Activated CD4-positive, alpha-beta T cell treated with anti-CD3 and anti-CD28 coated beads for 48 hours (primary cell): ENCODE measurements around the gene RP9.

Source experiments
- DNase-seq: peaks from one replicate; pipeline ENCODE4 v3.0.0-alpha.2; 2020

RP9 gene

GRCh38 chr7:33062023-33062781 lies 47.0 kb downstream of the RP9 start, which contains the start of gene NT5C3A:
NT5C3A (minus strand) TSS chr7:33062776; CDS start chr7:33062705, 71 bp downstream.
- DNase-seq = peak; percentile 52

DNA sequence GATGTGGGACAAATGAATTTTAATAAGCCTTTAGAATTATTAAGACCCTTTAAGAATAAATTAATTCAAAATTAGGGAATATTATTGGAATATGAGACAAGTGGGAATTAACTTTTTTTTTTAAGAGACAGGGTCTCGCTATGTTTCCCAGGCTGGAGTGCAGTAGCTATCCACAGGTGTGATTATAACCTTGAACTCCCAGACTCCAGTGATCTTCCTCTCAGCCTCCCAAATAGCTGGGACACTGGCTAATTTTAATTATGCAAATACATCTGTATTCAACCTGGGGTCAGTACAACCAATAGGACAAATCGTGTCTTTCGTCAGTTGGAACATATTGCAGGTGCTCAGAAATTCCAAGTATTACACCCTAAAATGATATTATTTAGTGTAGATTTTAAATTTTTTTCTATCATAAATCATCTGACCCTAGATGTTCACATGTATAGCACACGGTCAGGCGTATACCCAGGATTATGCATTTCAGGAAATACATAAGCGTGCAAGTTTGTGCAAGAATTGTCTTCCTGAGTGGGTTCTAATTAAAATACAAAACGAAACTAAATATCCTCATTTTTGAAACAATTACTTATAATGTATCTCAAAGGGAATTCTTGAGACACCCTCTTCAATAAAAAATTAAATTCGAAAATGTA lies 47.8 kb downstream of the RP9 start:
- DNase-seq = no peak

- DNase-seq = no peak
Observed at GRCh38 chr7:33059635-33060034, 49.6 kb downstream of the RP9 start.

DNA sequence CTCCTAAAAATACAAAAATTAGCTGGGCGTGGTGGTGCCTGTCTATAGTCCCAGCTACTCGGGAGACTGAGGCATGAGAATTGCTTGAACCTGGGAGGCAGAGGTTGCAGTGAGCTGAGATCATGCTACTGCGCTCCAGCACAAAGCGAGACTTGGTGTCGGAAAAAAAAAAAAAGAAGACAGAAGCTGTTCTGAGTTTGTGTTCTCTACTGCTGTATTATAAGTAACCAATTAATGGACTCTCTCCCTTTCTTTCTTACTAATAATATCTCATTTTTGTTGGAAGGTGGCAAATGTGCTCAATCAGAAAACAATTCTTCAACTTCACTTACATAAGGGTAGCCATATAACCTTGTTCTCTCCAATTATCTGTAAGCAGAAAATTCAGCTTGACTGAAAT lies 54.0 kb downstream of the RP9 start:
- no peak for DNase-seq

GRCh38 chr7:33054261-33054964 lies 54.8 kb downstream of the RP9 start:
- no peak for DNase-seq

GRCh38 chr7:33053721-33054120 lies 55.5 kb downstream of the RP9 start:
- DNase-seq = no peak

GRCh38 chr7:33050535-33051318 lies 58.5 kb downstream of the RP9 start:
- no peak for DNase-seq

DNA sequence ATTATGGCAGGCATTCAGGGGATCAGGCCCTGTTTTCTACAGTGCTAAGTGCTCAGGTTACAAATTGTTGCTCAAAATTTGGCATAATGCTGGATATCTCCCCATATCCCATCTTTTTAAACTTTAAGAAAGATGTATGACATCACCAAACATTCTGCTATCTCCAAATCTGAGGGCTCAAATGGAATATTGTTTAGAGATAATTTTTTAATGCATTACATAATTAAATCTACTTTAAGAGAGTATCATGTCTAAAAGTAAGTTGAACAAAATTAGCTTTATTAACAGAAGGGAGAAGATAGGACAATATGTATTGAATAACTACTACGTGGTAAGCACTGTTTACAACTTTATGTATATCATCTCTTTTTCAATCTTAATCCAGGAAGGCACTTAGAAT lies 60.5 kb downstream of the RP9 start:
- DNase-seq = no peak

DNA sequence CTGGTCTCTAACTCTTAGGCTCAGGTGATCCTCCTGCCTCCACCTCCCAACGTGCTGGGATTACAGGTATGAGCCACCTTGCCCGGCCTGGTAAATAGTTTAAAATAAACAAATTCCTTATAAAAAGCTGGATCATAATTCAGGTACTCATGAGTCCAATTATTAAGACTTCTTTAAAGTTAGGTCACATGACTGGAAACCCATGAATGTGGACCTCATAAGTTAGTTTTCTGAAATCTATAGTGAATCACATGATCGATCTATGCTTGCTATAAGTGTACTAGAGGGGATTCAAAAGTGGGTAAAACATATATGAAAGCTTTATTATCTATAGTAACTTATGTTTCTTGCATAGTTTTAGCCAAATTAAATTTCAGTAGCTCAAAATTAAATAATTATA lies 60.9 kb downstream of the RP9 start:
- no peak for DNase-seq

- DNase-seq = no peak
Observed at GRCh38 chr7:33044986-33045385, 64.2 kb downstream of the RP9 start.
